Choroid plexus epithelial cell (primary cell): ENCODE measurements around the gene WDR90.

Experiments used
- DNase-seq: peaks from one replicate; pipeline ENCODE4 v3.0.0-alpha.2; 2010; ENCODE audit warnings: low read depth
- H3K4me3 ChIP-seq: 2 replicates; pipeline ENCODE4 v1.5.1; 2011; ENCODE audit warnings: low read depth, mild to moderate bottlenecking, control low read depth, low read length, moderate library complexity
- TF ChIP-seq, protein P1 (sequence below): conservative IDR thresholded peaks from 2 replicates; pipeline ENCODE4 v1.5.1; 2011; ENCODE audit warnings: low read depth, mild to moderate bottlenecking, control low read depth, inconsistent platforms, low read length, moderate library complexity

WDR90 gene

GRCh38 chr16:648781-649589, at the start of gene WDR90:
Gene WDR90, plus strand, starts transcription at chr16:649365. Its CDS starts 52 bp downstream, at chr16:649417.
- TF ChIP-seq, protein P1, sequence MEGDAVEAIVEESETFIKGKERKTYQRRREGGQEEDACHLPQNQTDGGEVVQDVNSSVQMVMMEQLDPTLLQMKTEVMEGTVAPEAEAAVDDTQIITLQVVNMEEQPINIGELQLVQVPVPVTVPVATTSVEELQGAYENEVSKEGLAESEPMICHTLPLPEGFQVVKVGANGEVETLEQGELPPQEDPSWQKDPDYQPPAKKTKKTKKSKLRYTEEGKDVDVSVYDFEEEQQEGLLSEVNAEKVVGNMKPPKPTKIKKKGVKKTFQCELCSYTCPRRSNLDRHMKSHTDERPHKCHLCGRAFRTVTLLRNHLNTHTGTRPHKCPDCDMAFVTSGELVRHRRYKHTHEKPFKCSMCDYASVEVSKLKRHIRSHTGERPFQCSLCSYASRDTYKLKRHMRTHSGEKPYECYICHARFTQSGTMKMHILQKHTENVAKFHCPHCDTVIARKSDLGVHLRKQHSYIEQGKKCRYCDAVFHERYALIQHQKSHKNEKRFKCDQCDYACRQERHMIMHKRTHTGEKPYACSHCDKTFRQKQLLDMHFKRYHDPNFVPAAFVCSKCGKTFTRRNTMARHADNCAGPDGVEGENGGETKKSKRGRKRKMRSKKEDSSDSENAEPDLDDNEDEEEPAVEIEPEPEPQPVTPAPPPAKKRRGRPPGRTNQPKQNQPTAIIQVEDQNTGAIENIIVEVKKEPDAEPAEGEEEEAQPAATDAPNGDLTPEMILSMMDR = no peak
- H3K4me3 ChIP-seq = peak within 1 kb of the TSS; percentile 65
- peak; percentile 89 for DNase-seq

DNA sequence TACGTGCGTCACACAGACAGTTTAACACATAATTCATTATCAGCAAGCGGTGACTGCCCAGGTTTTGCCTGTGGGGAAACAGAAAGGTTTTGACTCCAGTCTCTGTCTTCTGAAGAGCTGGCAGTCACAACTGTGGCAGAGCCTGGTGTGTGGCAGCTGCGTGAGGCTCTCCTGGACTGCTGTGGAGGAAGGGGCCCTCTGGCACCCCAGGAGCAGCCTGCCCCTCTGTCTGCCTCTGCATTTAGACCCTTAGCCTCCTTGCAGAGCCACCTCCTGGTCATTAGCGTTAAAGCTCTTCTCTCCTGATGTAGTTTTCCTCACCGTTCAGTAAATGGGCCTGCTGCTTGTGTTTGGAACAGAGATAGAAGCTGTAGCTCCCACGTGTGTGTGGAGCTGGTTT, 48.4 kb upstream of the WDR90 start:
- peak; percentile 58 for DNase-seq
- TF ChIP-seq, protein P1 = peak; percentile 65
- no peak overlapping the region for H3K4me3 ChIP-seq

DNA sequence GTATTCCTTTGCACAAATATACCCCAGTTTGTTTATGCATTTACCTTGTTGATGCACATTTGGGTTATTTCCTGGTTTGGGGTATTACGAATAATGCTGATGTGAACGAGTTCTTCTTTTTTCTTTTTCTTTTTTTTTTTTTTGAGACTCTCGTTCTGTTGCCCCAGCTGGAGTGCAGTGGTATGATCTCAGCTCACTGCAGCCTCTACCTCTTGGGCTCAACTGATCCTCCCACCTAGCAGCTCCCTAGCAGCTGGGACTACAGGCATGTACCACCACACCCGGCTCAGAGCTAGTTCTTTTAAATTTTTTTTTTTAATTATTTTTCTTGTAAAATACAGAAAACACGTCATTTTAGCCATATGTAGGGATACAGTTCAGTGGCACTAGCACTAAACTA, 45.2 kb upstream of the WDR90 start:
- no peak overlapping the region for H3K4me3 ChIP-seq
- TF ChIP-seq, protein P1 = no peak
- DNase-seq = no peak

DNA sequence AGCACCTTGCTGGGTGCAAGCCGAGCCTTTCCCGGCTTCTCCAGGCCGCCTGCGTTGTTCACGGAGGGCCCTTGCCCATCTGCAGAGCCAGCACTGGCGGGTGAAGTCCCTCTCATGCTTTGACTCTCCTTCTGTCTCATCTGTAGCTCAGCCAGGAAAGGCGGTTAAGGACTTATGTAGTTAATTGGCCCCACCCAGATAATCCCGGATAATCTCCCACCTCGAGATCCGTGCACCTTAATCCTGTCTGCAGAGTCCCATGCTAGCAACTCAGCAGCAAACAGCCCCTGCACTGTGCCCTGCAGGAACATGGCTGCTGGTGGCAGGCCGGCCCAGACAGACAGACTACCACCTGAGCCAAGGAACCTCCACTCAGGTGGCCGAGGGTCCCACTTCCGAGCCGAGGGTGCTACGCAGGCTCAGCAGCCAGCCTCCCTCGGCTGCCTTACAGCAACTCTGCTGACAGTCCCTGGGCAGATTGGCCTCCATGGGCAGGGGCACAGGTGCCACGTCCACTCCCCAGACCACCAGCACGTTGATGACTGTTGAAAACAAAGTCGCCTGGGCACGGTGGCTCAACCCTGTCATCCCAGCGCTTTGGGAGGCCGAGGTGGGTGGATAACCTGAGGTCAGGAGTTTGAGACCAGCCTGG, 42.4 kb upstream of the WDR90 start:
- DNase-seq = no peak
- TF ChIP-seq, protein P1 = no peak
- no peak overlapping the region for H3K4me3 ChIP-seq

DNA sequence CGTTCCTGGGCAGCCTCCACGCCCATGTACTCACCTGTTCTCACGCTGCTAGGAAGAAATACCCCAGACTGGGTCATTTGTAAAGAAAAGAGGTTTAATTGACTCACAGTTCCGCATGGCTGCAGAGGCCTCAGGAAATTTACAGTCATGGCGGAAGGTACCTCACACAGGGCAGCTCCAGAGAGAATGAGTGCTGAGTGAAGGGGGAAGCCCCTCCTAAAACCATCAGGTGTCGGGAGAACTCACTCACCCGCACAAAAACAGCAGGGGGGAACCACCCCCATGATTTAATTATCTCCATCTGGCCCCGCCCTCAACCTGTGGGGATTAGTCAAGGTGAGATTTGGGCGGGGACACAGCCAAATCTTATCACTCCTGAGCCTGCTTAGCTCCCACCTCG, 41.1 kb upstream of the WDR90 start:
- TF ChIP-seq, protein P1 = no peak
- no peak overlapping the region for H3K4me3 ChIP-seq
- no peak for DNase-seq

DNA sequence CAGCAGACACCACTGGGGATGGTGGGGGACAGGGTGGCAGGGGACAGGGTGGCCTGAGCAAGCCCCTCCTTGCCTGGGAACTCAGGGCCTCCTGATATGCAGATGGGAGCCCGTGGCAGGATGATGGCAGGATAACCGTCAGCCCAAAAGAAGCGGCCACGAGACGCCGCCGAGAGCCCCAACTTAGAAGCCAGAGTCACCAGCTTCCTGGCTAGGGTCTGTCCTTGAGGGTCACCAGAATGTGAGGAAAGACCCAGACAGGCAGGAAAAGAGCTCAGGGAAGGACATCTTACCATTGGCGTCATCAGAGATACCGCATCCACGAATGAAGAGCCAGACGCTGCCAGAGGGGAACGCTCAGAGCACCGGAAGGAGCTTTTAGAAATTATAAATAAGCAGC, 39.8 kb upstream of the WDR90 start:
- no peak overlapping the region for H3K4me3 ChIP-seq
- TF ChIP-seq, protein P1 = no peak
- DNase-seq = no peak

- TF ChIP-seq, protein P1 = no peak
- no peak for DNase-seq
- no peak overlapping the region for H3K4me3 ChIP-seq
Observed at GRCh38 chr16:609984-610383, 39.2 kb upstream of the WDR90 start.
